Sigmoid colon (tissue), 7 donors: Measurements from ENCODE around the gene KIR3DL1. TPM values are rescaled to one million over a fixed set of nuclear protein-coding genes. Genes with fewer than 3 reads are reported as not detected.

Experiments used
- DNase-seq: peaks from one replicate; pipeline ENCODE4 v3.0.0-alpha.2; 2019
- H3K27ac ChIP-seq, 4 donors: fragments of 200-600 bp; sonication (generic); one replicate each; pipeline ENCODE4 v1.5.1; 2016 to 2019; ENCODE audit warnings: mild to moderate bottlenecking in 1 of 4
- H3K27me3 ChIP-seq, 3 donors: fragments of 200-600 bp; sonication (generic); one replicate each; pipeline ENCODE4 v1.5.1; 2019; ENCODE audit warnings: mild to moderate bottlenecking in 1 of 3
- H3K36me3 ChIP-seq, 4 donors: fragments of 200-600 bp; sonication (generic); one replicate each; pipeline ENCODE4 v1.5.1; 2016 to 2019
- H3K4me1 ChIP-seq, 4 donors: fragments of 200-600 bp; sonication (generic); one replicate each; pipeline ENCODE4 v1.5.1; 2017 to 2019
- H3K4me3 ChIP-seq, 4 donors: fragments of 200-600 bp; sonication (generic); one replicate each; pipeline ENCODE4 v1.5.1; 2017 to 2019; ENCODE audit warnings: mild to moderate bottlenecking in 2 of 4, moderate library complexity in 1 of 4
- H3K9me3 ChIP-seq, 4 donors: fragments of 200-600 bp in 3 of 4; sonication (generic) in 3 of 4; one replicate each; pipeline versions ENCODE4 v1.5.1 to v1.6.1; 2013 to 2019
- EP300 ChIP-seq, 4 donors: sonication (generic); formaldehyde crosslinking; IDR thresholded peaks; one replicate each; pipeline ENCODE4 v1.6.1; 2017; ENCODE audit warnings: antibody characterized with exemption in 4 of 4
- POLR2A ChIP-seq, 2 donors: fragments of 450-650 bp; IDR thresholded peaks; one replicate each; pipeline ENCODE4 v1.6.1; 2016; ENCODE audit warnings: antibody characterized with exemption in 2 of 2, mild to moderate bottlenecking in 2 of 2, moderate library complexity in 2 of 2
- POLR2AphosphoS5 ChIP-seq, 4 donors: sonication (generic); formaldehyde crosslinking; IDR thresholded peaks; one replicate each; pipeline ENCODE4 v1.6.1; 2017; ENCODE audit warnings: antibody characterized with exemption in 4 of 4
- WGBS, 2 donors: extraction: QIAGEN DNeasy Blood & Tissue Kit; methylation state at CpG; one replicate each; pipeline ENCODE4 v1.1.7; 2013; 5-methylcytosine and 5-hydroxymethylcytosine counted together
- intact Hi-C: fragments of 100-400 bp; cut with DNase I; formaldehyde crosslinking; loops from one replicate; pipeline ENCODE4 v1.15.1; 2023
- polyA plus RNA-seq, 3 donors: library from polyadenylated mRNA; stranded (reverse); fragments of 200-250 nt; gene quantifications; one replicate each; pipeline ENCODE4 v1.2.3, GENCODE V29; 2013
- total RNA-seq, 4 donors: library from RNA; depleted of rRNA; stranded (reverse); fragments of >200 nt; gene quantifications; one replicate each; pipeline ENCODE4 v1.1.0, GENCODE V29; 2016
- TF ChIP-seq, protein P1 (sequence below), 4 experiments: fragments of 450-650 bp in 3 of 4; fragments of 200-600 bp in 1 of 4; IDR thresholded peaks; one replicate each; pipeline ENCODE4 v1.5.1; 2016 to 2019; ENCODE audit warnings: antibody characterized with exemption in 4 of 4, mild to moderate bottlenecking in 3 of 4, moderate library complexity in 2 of 4
- donor health status: healthy with polysubstance abuse.
- donor health status: Bipolar disorder and iron deficiency.
- donor health status: healthy.

Gene KIR3DL1
- total and polyA plus RNA-seq, 7 donors, result 0.04 TPM; not detected in 6

DNA sequence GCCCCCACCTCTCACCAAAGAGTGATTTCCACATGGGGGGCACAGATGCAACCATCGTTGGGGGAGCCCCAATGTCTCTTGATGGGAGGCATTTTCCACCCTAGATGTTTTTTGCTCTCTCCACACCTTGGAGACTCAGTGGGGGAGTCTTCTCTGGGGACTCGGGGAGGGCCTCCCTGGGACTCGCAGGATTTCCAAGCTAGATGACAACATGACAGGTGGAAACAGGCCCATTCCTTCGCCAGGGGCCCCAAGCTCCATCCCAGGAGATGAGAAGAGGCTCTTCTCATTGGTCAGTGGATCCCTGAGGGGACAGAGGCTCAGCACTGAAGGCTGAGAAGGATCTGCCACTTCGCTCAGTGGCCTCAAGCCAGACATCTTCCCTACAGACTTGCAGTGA, 25.6 kb upstream of the KIR3DL1 start:
- Histone ChIP-seq H3K4me3 (no peak overlapping the region), H3K36me3 (no peaks in the 10 kb centered on the region), H3K9me3 (no peaks in the 10 kb centered on the region), H3K27me3 (no peaks in the 10 kb centered on the region), H3K27ac (no peak overlapping the region), H3K4me1 (no peaks in the 10 kb centered on the region)
- no peak for TF ChIP-seq POLR2AphosphoS5 (IDR thresholded peaks at IDR 0.05)
- no peak for TF ChIP-seq EP300 (IDR thresholded peaks at IDR 0.05)
- TF ChIP-seq, protein P1, sequence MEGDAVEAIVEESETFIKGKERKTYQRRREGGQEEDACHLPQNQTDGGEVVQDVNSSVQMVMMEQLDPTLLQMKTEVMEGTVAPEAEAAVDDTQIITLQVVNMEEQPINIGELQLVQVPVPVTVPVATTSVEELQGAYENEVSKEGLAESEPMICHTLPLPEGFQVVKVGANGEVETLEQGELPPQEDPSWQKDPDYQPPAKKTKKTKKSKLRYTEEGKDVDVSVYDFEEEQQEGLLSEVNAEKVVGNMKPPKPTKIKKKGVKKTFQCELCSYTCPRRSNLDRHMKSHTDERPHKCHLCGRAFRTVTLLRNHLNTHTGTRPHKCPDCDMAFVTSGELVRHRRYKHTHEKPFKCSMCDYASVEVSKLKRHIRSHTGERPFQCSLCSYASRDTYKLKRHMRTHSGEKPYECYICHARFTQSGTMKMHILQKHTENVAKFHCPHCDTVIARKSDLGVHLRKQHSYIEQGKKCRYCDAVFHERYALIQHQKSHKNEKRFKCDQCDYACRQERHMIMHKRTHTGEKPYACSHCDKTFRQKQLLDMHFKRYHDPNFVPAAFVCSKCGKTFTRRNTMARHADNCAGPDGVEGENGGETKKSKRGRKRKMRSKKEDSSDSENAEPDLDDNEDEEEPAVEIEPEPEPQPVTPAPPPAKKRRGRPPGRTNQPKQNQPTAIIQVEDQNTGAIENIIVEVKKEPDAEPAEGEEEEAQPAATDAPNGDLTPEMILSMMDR (IDR thresholded peaks at IDR 0.05), result no peak
- TF ChIP-seq POLR2A (IDR thresholded peaks at IDR 0.05), result no peak
- peak; percentile 15 for DNase-seq
- WGBS, 2 donors, result 62 to 75% methylated on average over 5 of the region's 5 CpGs
- intact Hi-C loops, result no loop called here

DNA sequence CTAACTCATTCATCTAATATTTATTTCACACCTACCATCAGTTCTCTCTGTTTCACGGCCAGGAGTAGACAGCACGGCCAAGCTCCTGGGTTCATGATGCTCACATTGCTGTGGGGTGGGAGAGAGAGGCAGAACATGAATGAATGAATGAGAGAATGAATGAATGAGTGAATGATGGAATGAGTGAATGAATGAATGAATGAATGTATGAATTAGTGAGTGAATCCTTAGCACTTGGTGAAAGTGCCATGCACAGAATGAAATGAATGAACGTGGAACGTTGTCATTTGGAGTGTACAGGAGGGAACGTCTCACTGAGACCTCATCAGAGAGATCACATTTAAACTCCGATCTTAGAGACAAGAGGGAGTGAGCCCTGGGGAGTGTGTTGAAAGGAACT, 24.8 kb upstream of the KIR3DL1 start:
- no peaks in the 10 kb centered on the region for H3K36me3 ChIP-seq
- no peak overlapping the region for H3K27ac ChIP-seq
- no peak overlapping the region for H3K4me3 ChIP-seq
- WGBS, 2 donors, result 70 to 77% methylated on average over 6 of the region's 6 CpGs
- H3K27me3 ChIP-seq, result no peaks in the 10 kb centered on the region
- H3K4me1 ChIP-seq, result no peaks in the 10 kb centered on the region
- DNase-seq, result no peak
- no peak for TF ChIP-seq EP300 (IDR thresholded peaks at IDR 0.05)
- TF ChIP-seq POLR2AphosphoS5 (IDR thresholded peaks at IDR 0.05), result no peak
- TF ChIP-seq POLR2A (IDR thresholded peaks at IDR 0.05), result no peak
- TF ChIP-seq, protein P1 (IDR thresholded peaks at IDR 0.05), result no peak
- intact Hi-C loops, result no loop called here
- no peaks in the 10 kb centered on the region for H3K9me3 ChIP-seq

DNA sequence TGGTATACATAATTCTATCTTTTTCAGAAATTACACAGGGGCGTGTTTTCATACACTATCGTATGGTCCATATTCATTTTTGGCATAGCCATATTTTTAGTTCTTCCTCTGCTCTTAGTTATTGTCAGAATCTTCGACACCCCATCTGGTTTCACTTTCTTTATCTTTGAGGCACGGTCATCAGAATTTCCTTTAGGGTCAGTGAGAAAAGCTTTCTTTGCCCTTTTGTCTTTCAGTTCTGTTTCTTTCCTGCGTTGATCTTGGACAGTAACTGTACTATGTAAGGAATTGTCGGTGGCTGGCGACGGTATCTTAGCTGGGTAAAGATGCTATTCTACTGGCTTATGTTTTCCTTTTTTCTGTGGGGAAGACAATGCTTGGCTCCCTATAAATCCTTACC, 23.5 kb upstream of the KIR3DL1 start:
- Histone ChIP-seq H3K4me3 (peak overlapping the region in 1 of 4 donors; percentile 2), H3K27ac (no peak overlapping the region), H3K9me3 (no peaks in the 10 kb centered on the region), H3K27me3 (no peaks in the 10 kb centered on the region), H3K36me3 (no peaks in the 10 kb centered on the region), H3K4me1 (no peaks in the 10 kb centered on the region)
- TF ChIP-seq EP300 (IDR thresholded peaks at IDR 0.05) (no peak), POLR2AphosphoS5 (IDR thresholded peaks at IDR 0.05) (no peak), POLR2A (IDR thresholded peaks at IDR 0.05) (no peak)
- TF ChIP-seq, protein P1 (IDR thresholded peaks at IDR 0.05), result no peak
- intact Hi-C loops, result no loop called here
- peak; percentile 20 for DNase-seq
- 45 to 56% methylated on average over 8 of the region's 8 CpGs for WGBS, 2 donors

DNA sequence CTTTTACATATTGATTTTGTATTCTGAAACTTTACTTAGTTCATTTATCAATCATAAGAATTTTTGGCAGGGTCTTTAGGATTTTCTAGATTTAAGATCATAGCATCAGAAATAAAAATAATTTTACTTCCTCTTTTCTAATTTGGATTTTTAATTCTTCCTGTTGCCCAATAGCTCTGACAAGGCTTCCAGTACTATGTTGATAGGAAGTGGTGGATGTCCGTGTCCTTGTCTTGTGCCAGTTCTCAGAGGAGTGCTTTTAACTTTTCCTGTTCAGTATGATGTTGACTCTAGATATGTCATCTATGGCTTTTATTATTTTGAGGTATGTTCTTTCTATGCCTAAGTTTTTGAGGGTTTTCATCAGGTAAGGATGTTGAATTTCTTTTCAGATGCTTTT, 20.5 kb upstream of the KIR3DL1 start:
- no peak for DNase-seq
- Histone ChIP-seq H3K27ac (no peak overlapping the region), H3K27me3 (no peaks in the 10 kb centered on the region), H3K4me1 (no peaks in the 10 kb centered on the region), H3K9me3 (peaks cover 0 to 3% (median under 1%) of the 10 kb centered on the region in 4 donors), H3K36me3 (no peaks in the 10 kb centered on the region), H3K4me3 (no peak overlapping the region)
- intact Hi-C loops, result no loop called here
- whole genome bisulfite sequencing, 2 donors, result 35 to 61% methylated on average over 1 of the region's 1 CpG
- TF ChIP-seq EP300 (IDR thresholded peaks at IDR 0.05), result no peak
- TF ChIP-seq, protein P1 (IDR thresholded peaks at IDR 0.05), result no peak
- TF ChIP-seq POLR2AphosphoS5 (IDR thresholded peaks at IDR 0.05), result no peak
- TF ChIP-seq POLR2A (IDR thresholded peaks at IDR 0.05), result no peak

DNA sequence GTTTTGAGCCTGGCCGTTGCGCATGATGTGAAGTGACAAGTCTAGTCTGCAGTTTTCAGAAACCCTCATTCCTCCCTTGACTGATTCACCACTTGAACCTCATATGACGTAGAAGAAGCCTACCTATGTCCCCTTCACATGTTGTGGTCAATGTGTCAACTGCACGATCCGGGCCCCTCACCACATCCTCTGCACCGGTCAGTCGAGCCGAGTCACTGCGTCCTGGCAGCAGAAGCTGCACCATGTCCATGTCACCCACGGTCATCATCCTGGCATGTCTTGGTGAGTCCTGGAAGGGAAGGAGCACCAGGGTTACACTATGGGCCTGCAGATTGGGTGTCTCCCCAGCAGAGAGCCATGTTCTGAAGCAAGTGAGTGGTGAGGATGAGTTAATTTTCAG, 12.9 kb upstream of the KIR3DL1 start, which contains the start of gene KIR2DL4:
KIR2DL4 (plus strand) TSS at position 201 of the 400 bp plus-strand sequence; CDS start at position 243, 42 bp downstream.
- no peak for TF ChIP-seq POLR2A (IDR thresholded peaks at IDR 0.05)
- no peak for TF ChIP-seq EP300 (IDR thresholded peaks at IDR 0.05)
- H3K27ac ChIP-seq, result no peak within 1 kb of the TSS
- 86 to 89% methylated on average over 10 of the region's 10 CpGs for WGBS, 2 donors
- no peak within 1 kb of the TSS for H3K4me3 ChIP-seq
- H3K4me1 ChIP-seq, result no peaks in the 10 kb centered on the region
- peaks cover 0 to 3% (median under 1%) of the 10 kb centered on the region in 4 donors for H3K9me3 ChIP-seq
- H3K36me3 ChIP-seq, result no peaks in the 10 kb centered on the region
- intact Hi-C loops, result no loop called here
- H3K27me3 ChIP-seq, result peaks cover 0 to 7% (median 0%) of the 10 kb centered on the region in 3 donors
- no peak for DNase-seq
